GM21619 (cell line): ENCODE data around the gene MS4A1.
"Not testable (repeated sequence)": the region's sequence is repeated elsewhere in the genome, so short reads cannot be mapped to it uniquely, and the experiment has no call there.

Source experiments
- ATAC-seq: cut with Tn5 transposase; IDR thresholded peaks from one replicate; pipeline ENCODE4 v1.9.1; 2021; ENCODE audit not compliant: unreplicated experiment

MS4A1 gene

GRCh38 chr11:60502221-60502775 is 46.7 kb downstream of the MS4A1 start:
- ATAC-seq, result no peak

DNA sequence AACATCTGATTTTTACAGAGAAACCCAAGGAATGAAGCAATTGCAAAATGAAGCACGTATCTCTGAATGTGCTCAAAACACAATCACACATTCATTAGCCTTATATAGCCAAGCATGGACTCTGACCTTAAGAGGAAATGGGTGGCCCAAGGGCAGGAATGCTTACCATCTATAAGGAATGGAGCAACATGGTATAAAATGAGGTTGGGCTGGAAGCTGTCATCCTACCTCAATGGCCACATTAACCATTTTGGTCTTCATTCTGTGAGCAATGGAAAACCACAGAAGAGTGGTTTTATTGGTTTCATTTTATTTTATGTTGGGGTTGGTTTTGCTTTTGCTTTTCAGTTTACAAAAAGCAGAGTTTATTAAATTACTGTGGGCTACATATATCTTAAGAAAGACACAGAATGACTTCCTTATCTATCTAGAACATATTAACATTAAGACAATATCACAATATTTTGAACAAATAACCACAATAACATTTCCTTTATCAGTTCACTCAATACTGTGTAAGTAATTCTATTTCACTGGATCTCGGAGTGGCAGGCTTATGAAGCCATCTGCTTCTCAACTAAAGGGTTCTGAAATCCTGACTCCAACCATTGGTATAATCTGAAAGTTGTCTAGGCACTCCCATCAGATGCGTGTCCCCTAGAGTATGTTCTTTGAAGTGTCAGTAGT is 48.7 kb downstream of the MS4A1 start:
- no peak for ATAC-seq

- ATAC-seq, result not testable (repeated sequence)
Observed at GRCh38 chr11:60509609-60510008, 54.0 kb downstream of the MS4A1 start.

GRCh38 chr11:60510209-60510608 is 54.6 kb downstream of the MS4A1 start:
- not testable (repeated sequence) for ATAC-seq

DNA sequence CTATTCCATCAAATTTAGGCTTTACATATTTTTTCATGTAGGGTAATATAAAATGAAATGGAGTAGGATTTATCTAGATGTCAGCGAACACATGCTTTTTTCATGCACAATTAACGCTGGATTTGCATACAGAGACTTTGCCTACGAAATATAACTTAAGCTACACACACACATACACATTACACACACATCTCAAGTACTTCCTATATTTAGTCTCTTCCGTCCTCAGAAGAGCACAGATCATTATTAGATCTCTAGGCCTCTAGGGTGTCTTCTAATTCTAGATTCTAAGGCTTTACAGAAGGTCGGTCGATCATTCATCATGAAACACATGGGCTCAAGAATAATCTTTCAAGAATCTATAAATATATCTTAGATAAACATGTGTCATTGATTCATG is 55.7 kb downstream of the MS4A1 start:
- ATAC-seq, result no peak

DNA sequence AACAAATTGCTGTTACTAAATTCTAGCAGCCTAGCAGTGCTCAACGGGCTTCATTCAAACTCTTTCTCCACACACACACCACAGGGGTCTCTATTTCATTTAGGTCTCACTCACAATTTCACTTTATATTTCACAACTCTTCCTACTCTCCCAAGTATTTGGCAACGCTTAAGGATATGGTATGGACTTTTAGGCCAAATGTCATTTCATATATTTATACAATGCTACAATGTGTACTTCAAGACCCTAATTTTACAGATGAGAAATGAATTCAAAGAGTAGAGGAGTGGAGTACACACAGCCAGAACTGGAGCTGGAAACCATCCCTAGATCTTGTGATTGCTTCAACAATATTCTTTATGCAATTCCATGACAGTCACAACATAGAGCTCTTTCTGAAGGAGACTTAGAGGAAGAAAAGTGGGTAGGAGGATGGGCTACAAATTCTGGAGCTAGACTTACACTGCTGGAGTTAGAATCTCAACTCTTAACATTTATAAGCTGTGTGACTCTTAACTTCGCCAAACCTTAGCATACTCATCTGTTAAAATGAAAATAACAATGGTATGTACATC is 57.1 kb downstream of the MS4A1 start:
- ATAC-seq, result no peak

GRCh38 chr11:60513496-60514460 is 58.1 kb downstream of the MS4A1 start:
- no peak for ATAC-seq

GRCh38 chr11:60515144-60515855 is 59.7 kb downstream of the MS4A1 start, which contains the start of gene MS4A13:
MS4A13 (plus strand) TSS chr11:60515392; CDS start chr11:60518084, 2,692 bp downstream.
- ATAC-seq, result no peak
